SK-N-MC (cell line): ENCODE results near the gene CEP85.

Source experiments
- DNase-seq: peaks from one replicate; pipeline ENCODE4 v3.0.0-alpha.2; 2011; ENCODE audit warnings: low read depth, low spot score
- H3K27ac ChIP-seq: fragments of 200-600 bp; sonication (generic); 2 replicates; pipeline ENCODE4 v1.5.1; 2016; ENCODE audit warnings: mixed run types
- H3K36me3 ChIP-seq: fragments of 200-600 bp; sonication (generic); 2 replicates; pipeline ENCODE4 v1.6.1; 2017; ENCODE audit warnings: antibody characterized with exemption, low read length, mixed read lengths; ENCODE audit not compliant: insufficient read depth
- H3K4me3 ChIP-seq: fragments of 200-600 bp; sonication (generic); 2 replicates; pipeline ENCODE4 v1.5.1; 2016
- H3K9ac ChIP-seq: fragments of 200-600 bp; sonication (generic); 2 replicates; pipeline ENCODE4 v1.8.0; 2017; ENCODE audit warnings: mixed run types, mixed read lengths; ENCODE audit not compliant: insufficient read length
- H3K9me3 ChIP-seq: fragments of 200-600 bp; sonication (generic); 2 replicates; pipeline ENCODE4 v1.6.1; 2017; ENCODE audit warnings: low read depth, mild to moderate bottlenecking, antibody characterized with exemption, low read length, moderate library complexity, mixed read lengths
- EZH2 ChIP-seq: fragments of 200-600 bp; sonication (generic); IDR thresholded peaks from one replicate; pipeline ENCODE4 v1.6.1; 2017; ENCODE audit warnings: antibody characterized with exemption
- FOXP2 ChIP-seq: optimal IDR thresholded peaks from 2 replicates; pipeline ENCODE3; 2011; ENCODE audit warnings: mild to moderate bottlenecking, moderate library complexity; ENCODE audit not compliant: insufficient read depth; ENCODE audit errors: extremely low read length, control extremely low read depth
- POLR2AphosphoS5 ChIP-seq: IDR thresholded peaks from 2 replicates; pipeline ENCODE4 v1.6.1; 2012; ENCODE audit warnings: mild to moderate bottlenecking, low read depth, low read length, borderline replicate concordance

Gene CEP85

DNA sequence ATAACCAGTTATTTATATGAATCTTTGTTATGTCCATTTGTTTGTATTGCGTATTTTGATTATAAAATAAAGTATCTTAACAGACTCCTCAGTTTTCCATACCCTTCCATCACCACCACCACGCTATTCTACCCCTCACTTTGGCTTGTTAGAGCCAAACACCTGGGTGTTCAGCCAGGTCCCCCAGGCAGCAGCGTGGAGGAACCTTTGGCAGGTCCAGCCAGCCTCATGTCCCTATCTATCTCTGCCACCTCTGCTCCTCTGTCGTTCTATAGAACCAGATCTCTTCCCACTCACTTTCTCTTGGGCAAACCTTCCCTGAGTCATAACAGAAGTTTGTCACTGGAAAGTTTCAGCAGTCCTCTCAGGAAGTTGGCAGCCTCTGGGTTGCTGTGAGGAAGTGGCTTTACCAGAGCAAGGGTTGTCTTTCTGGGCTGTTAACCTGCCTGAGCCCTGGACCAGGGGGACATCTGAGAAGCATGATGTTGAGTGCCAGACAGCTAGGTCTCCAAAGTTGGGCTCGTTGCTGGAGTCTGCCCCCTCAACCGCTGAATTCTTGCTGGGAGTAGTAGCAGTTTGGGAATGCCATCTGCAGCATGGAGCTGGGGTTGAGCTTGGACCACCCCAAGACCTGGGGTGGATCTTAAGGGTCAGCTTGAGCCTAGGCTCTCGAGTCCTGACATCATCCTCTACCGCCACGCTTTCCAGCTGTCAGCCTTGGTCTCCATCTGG, 44.9 kb downstream of the CEP85 start:
- H3K4me3 ChIP-seq = peak overlapping the region; percentile 97
- H3K9me3 ChIP-seq = no peaks in the 10 kb centered on the region
- peaks cover 42% of the 10 kb centered on the region for H3K36me3 ChIP-seq
- no peak for DNase-seq
- peak overlapping the region; percentile 76 for H3K9ac ChIP-seq
- TF ChIP-seq EZH2 = no peak
- no peak for TF ChIP-seq POLR2AphosphoS5
- no peak for TF ChIP-seq FOXP2
- 0 out of 2 replicates have a peak overlapping the region, but pooled peaks have one; percentile 44 for H3K27ac ChIP-seq

DNA sequence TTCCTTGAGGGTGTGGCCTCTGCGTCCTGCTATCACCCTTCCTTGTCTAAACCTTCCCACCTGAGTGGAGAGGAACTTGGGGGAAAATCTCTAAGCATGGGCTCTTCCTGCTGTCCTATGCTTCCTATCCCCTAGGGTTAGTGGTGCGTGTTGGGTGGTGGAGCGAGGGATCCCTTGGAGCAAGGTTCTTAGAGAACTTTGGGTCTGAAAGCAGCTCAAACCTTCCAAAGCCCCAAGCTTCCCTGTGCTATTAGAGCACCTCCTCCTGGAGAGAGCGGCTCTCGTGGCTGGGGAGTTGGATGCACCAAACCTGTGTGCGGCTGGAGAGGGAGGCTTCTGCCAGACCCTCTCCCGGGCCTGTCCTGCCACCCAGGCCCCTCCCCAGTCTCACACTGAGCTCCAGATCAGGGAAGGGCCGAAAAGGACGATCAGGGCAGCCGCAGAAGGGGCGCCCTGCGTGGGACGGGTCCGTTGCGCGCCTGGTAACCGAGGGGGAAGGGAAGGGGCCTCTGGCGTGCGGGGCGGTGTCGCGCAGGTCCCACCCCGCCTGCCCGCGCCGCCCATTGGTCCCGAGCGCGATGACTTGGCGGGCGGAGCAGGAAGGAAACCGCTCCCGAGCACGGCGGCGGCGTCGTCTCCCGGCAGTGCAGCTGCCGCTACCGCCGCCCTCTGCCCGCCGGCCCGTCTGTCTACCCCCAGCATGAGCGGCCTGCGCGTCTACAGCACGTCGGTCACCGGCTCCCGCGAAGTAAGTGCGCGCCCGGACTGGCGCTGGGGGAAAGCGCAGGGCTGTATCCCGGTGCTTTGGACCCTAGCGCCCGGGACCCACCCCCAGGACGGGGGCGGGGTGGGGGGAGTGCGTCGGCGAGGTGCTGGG, 45.7 kb downstream of the CEP85 start, which contains the start of gene SH3BGRL3:
TSS of gene SH3BGRL3 (plus strand) at position 631 of the 877 bp plus-strand sequence. CDS start at position 701, 70 bp downstream.
- H3K27ac ChIP-seq = peak within 1 kb of the TSS; percentile 44; the same call in 1 of the 2 replicates
- peak within 1 kb of the TSS; percentile 76 for H3K9ac ChIP-seq
- DNase-seq = no peak
- H3K36me3 ChIP-seq = peaks cover 35% of the 10 kb centered on the region
- no peaks in the 10 kb centered on the region for H3K9me3 ChIP-seq
- no peak for TF ChIP-seq FOXP2
- peak; percentile 83 for TF ChIP-seq POLR2AphosphoS5
- peak within 1 kb of the TSS; percentile 97 for H3K4me3 ChIP-seq

DNA sequence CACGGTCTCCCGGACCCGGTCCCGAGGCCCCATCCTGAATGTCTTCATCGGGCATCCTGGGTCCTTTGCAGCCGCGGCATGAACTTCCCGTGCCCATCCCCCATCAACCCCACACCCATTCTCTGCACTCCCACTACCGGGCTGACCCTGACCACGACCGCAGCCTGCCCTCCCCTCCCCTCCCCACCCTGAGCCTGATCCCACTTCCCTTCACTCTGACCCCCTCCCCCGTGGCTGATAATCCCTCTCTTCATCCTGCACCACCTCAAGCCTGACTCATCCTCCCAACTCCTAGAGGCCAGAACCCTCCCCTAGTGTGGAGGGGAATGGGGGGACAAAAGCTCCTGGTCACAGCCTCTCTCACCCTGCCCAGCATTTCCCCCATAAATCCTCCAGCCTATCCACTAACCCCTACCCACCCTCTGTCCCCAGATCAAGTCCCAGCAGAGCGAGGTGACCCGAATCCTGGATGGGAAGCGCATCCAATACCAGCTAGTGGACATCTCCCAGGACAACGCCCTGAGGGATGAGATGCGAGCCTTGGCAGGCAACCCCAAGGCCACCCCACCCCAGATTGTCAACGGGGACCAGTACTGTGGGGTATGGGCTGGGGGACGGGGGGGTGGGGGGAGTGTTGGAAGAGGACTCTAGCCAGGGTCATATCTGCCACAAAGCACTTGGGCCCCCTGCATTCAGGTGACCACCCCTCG, 46.5 kb downstream of the CEP85 start:
- Histone ChIP-seq H3K27ac (no peak overlapping the region), H3K9me3 (no peaks in the 10 kb centered on the region), H3K9ac (peak overlapping the region; percentile 76), H3K36me3 (peaks cover 31% of the 10 kb centered on the region), H3K4me3 (peak overlapping the region; percentile 97)
- no peak for DNase-seq
- TF ChIP-seq FOXP2 (no peak), POLR2AphosphoS5 (no peak), EZH2 (no peak)

- TF ChIP-seq EZH2 (no peak), POLR2AphosphoS5 (0 out of 2 replicates have a peak, but pooled peaks have one; percentile 37)
- H3K36me3 ChIP-seq = peaks cover 24% of the 10 kb centered on the region
- no peaks in the 10 kb centered on the region for H3K9me3 ChIP-seq
- H3K27ac ChIP-seq = no peak overlapping the region
- H3K9ac ChIP-seq = no peak overlapping the region
- no peak for DNase-seq
- H3K4me3 ChIP-seq = no peak overlapping the region
Measured at GRCh38 chr1:26281091-26281958, 47.3 kb downstream of the CEP85 start.

DNA sequence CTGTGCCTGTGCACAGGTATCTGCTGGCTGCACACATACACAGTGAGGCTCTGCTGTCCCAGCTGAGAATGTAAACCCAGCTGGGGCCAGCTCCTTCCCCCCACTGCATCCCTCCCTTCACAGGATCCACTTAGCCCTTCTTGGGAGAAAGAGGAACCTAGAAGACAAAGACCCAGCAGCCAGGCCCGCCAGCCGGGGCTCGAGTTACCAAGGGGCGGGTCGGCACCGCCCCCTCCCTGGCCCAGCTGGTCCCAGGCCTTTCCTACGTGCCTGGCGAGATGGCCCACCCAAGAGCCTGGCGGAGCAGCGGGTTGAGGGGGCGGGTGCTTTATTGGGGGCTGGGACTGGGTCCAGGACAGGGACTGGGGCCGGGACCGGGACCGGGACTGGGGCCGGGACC, 48.0 kb downstream of the CEP85 start:
- H3K27ac ChIP-seq = no peak overlapping the region
- H3K9ac ChIP-seq = no peak overlapping the region
- no peak for DNase-seq
- peaks cover 18% of the 10 kb centered on the region for H3K36me3 ChIP-seq
- no peak overlapping the region for H3K4me3 ChIP-seq
- TF ChIP-seq EZH2 (no peak), FOXP2 (no peak), POLR2AphosphoS5 (0 out of 2 replicates have a peak, but pooled peaks have one; percentile 7)
- H3K9me3 ChIP-seq = no peaks in the 10 kb centered on the region

DNA sequence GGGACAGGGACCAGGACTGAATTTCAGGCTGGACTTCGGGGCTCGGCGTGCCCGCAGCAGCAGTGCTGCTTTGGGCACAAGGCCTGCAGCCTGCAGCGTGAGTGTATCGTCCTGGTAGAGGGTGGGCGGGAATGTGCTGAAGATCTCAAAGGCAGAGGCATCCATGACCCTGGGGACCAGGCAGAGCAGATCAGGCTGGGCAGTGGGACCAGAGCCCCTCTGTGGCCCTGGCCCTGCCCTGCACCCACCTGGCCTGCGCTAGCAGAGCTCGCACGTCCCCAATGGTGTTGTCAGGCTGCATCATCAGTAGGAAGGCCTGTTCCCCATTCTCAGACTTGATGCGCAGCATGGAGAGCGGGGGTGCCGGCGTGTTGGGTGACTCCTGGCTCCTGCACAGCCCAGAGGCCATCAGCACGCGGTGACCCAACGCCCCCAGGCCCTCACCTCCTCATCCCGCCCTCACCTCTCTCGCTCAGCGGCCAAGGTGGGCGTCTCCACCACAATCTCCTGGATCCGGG, 48.5 kb downstream of the CEP85 start:
- no peak for DNase-seq
- no peaks in the 10 kb centered on the region for H3K9me3 ChIP-seq
- peaks cover 13% of the 10 kb centered on the region; the same call in 1 of the 2 replicates for H3K36me3 ChIP-seq
- H3K9ac ChIP-seq = no peak overlapping the region
- no peak for TF ChIP-seq FOXP2
- no peak for TF ChIP-seq POLR2AphosphoS5
- no peak for TF ChIP-seq EZH2
- no peak overlapping the region for H3K4me3 ChIP-seq
- no peak overlapping the region for H3K27ac ChIP-seq

GRCh38 chr1:26283279-26283853, 49.4 kb downstream of the CEP85 start:
- Histone ChIP-seq H3K9ac (no peak overlapping the region), H3K27ac (no peak overlapping the region), H3K9me3 (no peaks in the 10 kb centered on the region), H3K4me3 (no peak overlapping the region), H3K36me3 (peaks cover 5% of the 10 kb centered on the region; the same call in 1 of the 2 replicates)
- no peak for DNase-seq
- TF ChIP-seq POLR2AphosphoS5 (no peak), FOXP2 (no peak), EZH2 (no peak)
